Endodermal cell (in vitro differentiated cells): ENCODE data around the gene NDUFB7. TPM values are rescaled to one million over a fixed set of nuclear protein-coding genes. Genes with fewer than 3 reads are reported as not detected.

Source experiments
- DNase-seq: peaks from one replicate; pipeline ENCODE4 v3.0.0-alpha.2; 2017
- H3K27ac ChIP-seq: 2 replicates; pipeline ENCODE4 v1.5.1; 2013; ENCODE audit warnings: mild to moderate bottlenecking, low read depth, low read length, moderate library complexity
- H3K27me3 ChIP-seq: 2 replicates; pipeline ENCODE4 v1.6.1; 2013; ENCODE audit warnings: mild to moderate bottlenecking, low read length, moderate library complexity; ENCODE audit not compliant: insufficient read depth, control insufficient read depth, poor library complexity, severe bottlenecking
- H3K36me3 ChIP-seq: 2 replicates; pipeline ENCODE4 v1.7.0; 2013; ENCODE audit warnings: mild to moderate bottlenecking, low read length, moderate library complexity; ENCODE audit not compliant: control insufficient read depth, insufficient read depth
- H3K4me1 ChIP-seq: one replicate; pipeline ENCODE4 v1.7.0; 2013; ENCODE audit warnings: low read length; ENCODE audit not compliant: control insufficient read depth, insufficient read depth
- H3K4me3 ChIP-seq: 2 replicates; pipeline ENCODE4 v1.5.1; 2013; ENCODE audit warnings: mild to moderate bottlenecking, low read length, moderate library complexity
- H3K9ac ChIP-seq: 2 replicates; pipeline ENCODE4 v1.6.1; 2013; ENCODE audit warnings: mild to moderate bottlenecking, low read length, moderate library complexity; ENCODE audit not compliant: poor library complexity, severe bottlenecking; ENCODE audit errors: extremely low read depth
- H3K9me3 ChIP-seq: 2 replicates; pipeline ENCODE4 v1.6.1; 2013; ENCODE audit warnings: mild to moderate bottlenecking, low read length, moderate library complexity; ENCODE audit not compliant: control insufficient read depth
- H3K27ac Mint-ChIP-seq: 2 replicates; pipeline ENCODE4 v1.8.0; 2020; ENCODE audit warnings: mixed read lengths
- H3K27me3 Mint-ChIP-seq: 2 replicates; pipeline ENCODE4 v1.8.0; 2021; ENCODE audit warnings: mild to moderate bottlenecking, mixed read lengths; ENCODE audit not compliant: insufficient read depth
- H3K36me3 Mint-ChIP-seq: 2 replicates; pipeline ENCODE4 v1.8.0; 2020; ENCODE audit warnings: low read depth, mixed read lengths
- H3K4me1 Mint-ChIP-seq: 2 replicates; pipeline ENCODE4 v1.8.0; 2020; ENCODE audit warnings: mixed read lengths
- H3K4me3 Mint-ChIP-seq: 2 replicates; pipeline ENCODE4 v1.8.0; 2020; ENCODE audit warnings: mild to moderate bottlenecking, moderate library complexity, mixed read lengths
- H3K9me3 Mint-ChIP-seq: 2 replicates; pipeline ENCODE4 v1.8.0; 2020; ENCODE audit warnings: mild to moderate bottlenecking, mixed read lengths
- CTCF ChIP-seq: fragments of 200-600 bp; sonication (generic); conservative IDR thresholded peaks from 2 replicates; pipeline ENCODE4 v1.5.0; 2021; ENCODE audit warnings: antibody characterized with exemption, mild to moderate bottlenecking
- WGBS, 2 experiments: methylation state at CpG; one replicate each; pipeline versions ENCODE4 v1.1.5 to v1.1.7; 2013; ENCODE audit warnings: missing lambda C conversion rate in 2 of 2, mixed read lengths in 1 of 2; ENCODE audit not compliant: insufficient coverage in 1 of 2, insufficient read length in 1 of 2; 5-methylcytosine and 5-hydroxymethylcytosine counted together
- long read RNA-seq, 4 experiments: library from polyadenylated mRNA in 2 of 4; library from RNA in 1 of 4; library from capped mRNA in 1 of 4; stranded (forward) in 3 of 4; unstranded in 1 of 4; transcript quantifications; one replicate each; pipeline ENCODE4 v2.0.0, GENCODE V29; 2020 to 2021; ENCODE audit warnings: inconsistent platforms in 1 of 4
- polyA plus RNA-seq, 2 experiments: library from polyadenylated mRNA; stranded (reverse); fragments of 50-300 nt; gene quantifications; one replicate each; pipeline ENCODE4 v1.2.3, GENCODE V29; 2013
- total RNA-seq, 2 donors: library from RNA; stranded (reverse); fragmentation: NEBNext Ultra II Directional in 1 of 2; extraction: Animal tissue kit (Norgen Biotek cat#: 25700) in 1 of 2; gene quantifications; 2 replicates in 1 of 2; 3 replicates in 1 of 2; pipeline ENCODE4 v1.2.1, GENCODE V29; 2021

The NDUFB7 gene
- 100 to 1,000 TPM; 127 to 141 TPM for total RNA-seq
- polyA plus RNA-seq (2013, experiment 1 of 2) = 135 TPM
- polyA plus RNA-seq (2013, experiment 2 of 2) = 123 TPM
- long read RNA-seq, experiment 1, transcript NDUFB7-201 (3 exons, 531 nt) = major isoform, 45 of 46 reads
- long read RNA-seq, experiment 1, partial matches to known transcripts = 1 of 46 reads
- long read RNA-seq, experiment 1, other reads (novel, unspliced or antisense) = 0 of 46 reads
- long read RNA-seq, experiment 2, transcript NDUFB7-201 (3 exons, 531 nt) = major isoform, 85 of 88 reads
- long read RNA-seq, experiment 2, partial matches to known transcripts = 0 of 88 reads
- long read RNA-seq, experiment 2, other reads (novel, unspliced or antisense) = 3 of 88 reads
- long read RNA-seq, experiment 3, transcript NDUFB7-201 (3 exons, 531 nt) = major isoform, 52 of 52 reads
- long read RNA-seq, experiment 3, partial matches to known transcripts = 0 of 52 reads
- long read RNA-seq, experiment 3, other reads (novel, unspliced or antisense) = 0 of 52 reads
- long read RNA-seq, experiment 4, partial matches to known transcripts = 0 of 1 reads
- long read RNA-seq, experiment 4, other reads (novel, unspliced or antisense) = 1 of 1 reads

GRCh38 chr19:14571695-14572490 is at the start of gene NDUFB7:
Gene NDUFB7 (minus strand): TSS chr19:14572066. CDS start chr19:14572000, 66 bp downstream.
- Histone ChIP-seq H3K4me3 (peak within 1 kb of the TSS; percentile 91), H3K9ac (peak within 1 kb of the TSS; percentile 74), H3K9me3 (no peaks in the 10 kb centered on the region), H3K27ac (no peak within 1 kb of the TSS), H3K36me3 (no peaks in the 10 kb centered on the region), H3K27me3 (no peaks in the 10 kb centered on the region), H3K4me1 (no peaks in the 10 kb centered on the region)
- Mint-ChIP-seq H3K27ac (peak within 1 kb of the TSS; percentile 91), H3K4me3 (peak within 1 kb of the TSS; percentile 92), H3K27me3 (no peaks in the 10 kb centered on the region), H3K36me3 (peaks cover 21% of the 10 kb centered on the region), H3K9me3 (no peaks in the 10 kb centered on the region), H3K4me1 (peaks cover 15% of the 10 kb centered on the region)
- TF ChIP-seq CTCF = peak; percentile 80
- 0 to 2% methylated on average over 17 to 39 of the region's 40 CpGs for WGBS, 2 experiments
- peak; percentile 97 for DNase-seq

- no peak for DNase-seq
- no peak overlapping the region for H3K4me3 Mint-ChIP-seq
- H3K36me3 ChIP-seq = no peaks in the 10 kb centered on the region
- peaks cover 24% of the 10 kb centered on the region for H3K9me3 ChIP-seq
- H3K9ac ChIP-seq = no peak overlapping the region
- no peak overlapping the region for H3K27ac ChIP-seq
- peaks cover 2% of the 10 kb centered on the region for H3K27me3 Mint-ChIP-seq
- H3K27me3 ChIP-seq = no peaks in the 10 kb centered on the region
- H3K9me3 Mint-ChIP-seq = peaks cover 68% of the 10 kb centered on the region
- H3K4me1 Mint-ChIP-seq = no peaks in the 10 kb centered on the region
- no peak overlapping the region for H3K27ac Mint-ChIP-seq
- TF ChIP-seq CTCF = no peak
- H3K4me3 ChIP-seq = peak overlapping the region; percentile 1
- H3K4me1 ChIP-seq = no peaks in the 10 kb centered on the region
- H3K36me3 Mint-ChIP-seq = no peaks in the 10 kb centered on the region
Observed at GRCh38 chr19:14619404-14619803, 47.5 kb upstream of the NDUFB7 start.

DNA sequence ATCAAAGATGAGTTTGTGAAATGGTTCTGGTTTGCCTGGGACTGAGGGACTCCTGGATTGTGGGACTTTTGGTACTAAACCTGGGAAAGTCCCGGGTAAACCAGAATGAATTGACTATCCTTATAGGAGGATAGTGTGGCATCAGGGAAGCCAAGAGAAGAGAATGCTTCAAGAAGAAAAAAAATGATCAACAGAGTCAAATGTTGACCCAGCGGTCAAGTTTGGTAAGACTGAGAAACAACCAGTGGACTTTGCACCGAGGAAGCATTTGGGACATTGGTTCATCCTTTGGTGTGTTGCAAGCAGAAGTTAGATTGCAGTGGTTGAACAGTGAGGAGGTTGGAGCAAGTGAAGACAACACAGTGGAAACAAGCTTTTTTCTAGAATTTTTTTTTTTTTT is 44.5 kb upstream of the NDUFB7 start:
- Histone ChIP-seq H3K27ac (no peak overlapping the region), H3K9me3 (peaks cover 26% of the 10 kb centered on the region), H3K4me3 (no peak overlapping the region), H3K27me3 (no peaks in the 10 kb centered on the region), H3K36me3 (no peaks in the 10 kb centered on the region), H3K9ac (no peak overlapping the region), H3K4me1 (no peaks in the 10 kb centered on the region)
- no peak for TF ChIP-seq CTCF
- 82 to 87% methylated on average over 2 to 3 of the region's 3 CpGs for WGBS, 2 experiments
- DNase-seq = no peak
- Mint-ChIP-seq H3K27ac (no peak overlapping the region), H3K4me1 (no peaks in the 10 kb centered on the region), H3K9me3 (peaks cover 80% of the 10 kb centered on the region), H3K27me3 (peaks cover 2% of the 10 kb centered on the region), H3K36me3 (peaks cover 3% of the 10 kb centered on the region), H3K4me3 (no peak overlapping the region)
